GM18508 (cell line): ENCODE measurements around the gene ZNF555.
"Not testable (repeated sequence)": the region's sequence is repeated elsewhere in the genome, so short reads cannot be mapped to it uniquely, and the experiment has no call there.

Source experiments
- ATAC-seq: cut with Tn5 transposase; IDR thresholded peaks from one replicate; pipeline ENCODE4 v1.9.1; 2021; ENCODE audit warnings: moderate number of reproducible peaks; ENCODE audit not compliant: insufficient read depth, unreplicated experiment

ZNF555 gene

GRCh38 chr19:2806736-2807378 is 34.4 kb upstream of the ZNF555 start:
- no peak for ATAC-seq

- no peak for ATAC-seq
Measured at GRCh38 chr19:2807379-2808128, 33.7 kb upstream of the ZNF555 start.

- no peak for ATAC-seq
Measured at GRCh38 chr19:2808129-2808941, 32.9 kb upstream of the ZNF555 start.

- no peak for ATAC-seq
Measured at GRCh38 chr19:2809387-2810140, 31.7 kb upstream of the ZNF555 start.

- ATAC-seq = no peak
Measured at GRCh38 chr19:2810141-2811091, 30.9 kb upstream of the ZNF555 start.

- no peak for ATAC-seq
Measured at GRCh38 chr19:2811221-2811722, 30.0 kb upstream of the ZNF555 start.

GRCh38 chr19:2811735-2812413 is 29.4 kb upstream of the ZNF555 start:
- ATAC-seq = no peak

GRCh38 chr19:2812414-2813234 is 28.7 kb upstream of the ZNF555 start:
- no peak for ATAC-seq

GRCh38 chr19:2813235-2814160 is 27.8 kb upstream of the ZNF555 start:
- ATAC-seq = no peak

- no peak for ATAC-seq
Measured at GRCh38 chr19:2814426-2814825, 26.8 kb upstream of the ZNF555 start.

- no peak for ATAC-seq
Measured at GRCh38 chr19:2815191-2815614, 26.1 kb upstream of the ZNF555 start.

- ATAC-seq = no peak
Measured at GRCh38 chr19:2815923-2816322, 25.4 kb upstream of the ZNF555 start.

GRCh38 chr19:2816641-2817040 is 24.6 kb upstream of the ZNF555 start:
- ATAC-seq = no peak

- not testable (repeated sequence) for ATAC-seq
Measured at GRCh38 chr19:2817237-2817829, 23.9 kb upstream of the ZNF555 start.

GRCh38 chr19:2819540-2820111 is 21.6 kb upstream of the ZNF555 start, which contains the start of gene ZNF554:
ZNF554 (plus strand) TSS chr19:2819868; CDS start chr19:2820072, 204 bp downstream.
- peak; percentile 57 for ATAC-seq
